GM12892 (cell line): Measurements from ENCODE around the gene GRHPR.
"Not testable (repeated sequence)": the region's sequence is repeated elsewhere in the genome, so short reads cannot be mapped to it uniquely, and the experiment has no call there.

Experiments
- DNase-seq: peaks from one replicate; pipeline ENCODE4 v3.0.0; 2011; ENCODE audit not compliant: insufficient read length
- FAIRE-seq: peaks from 2 replicates; lab custom pipeline; 2011; peaks lifted over from hg19 to GRCh38; lab: Jason Lieb, UNC
- POLR2A ChIP-seq: IDR thresholded peaks from 2 replicates; pipeline ENCODE4 v1.6.1; 2011; ENCODE audit warnings: low read depth, low read length, control low read depth
- POLR2AphosphoS5 ChIP-seq: IDR thresholded peaks from 2 replicates; pipeline ENCODE4 v1.6.1; 2011; ENCODE audit warnings: low read depth, low read length, control low read depth
- TAF1 ChIP-seq: IDR thresholded peaks from 2 replicates; pipeline ENCODE4 v1.6.1; 2011; ENCODE audit warnings: low read depth, mild to moderate bottlenecking, control low read depth, low read length, borderline replicate concordance

The GRHPR gene

DNA sequence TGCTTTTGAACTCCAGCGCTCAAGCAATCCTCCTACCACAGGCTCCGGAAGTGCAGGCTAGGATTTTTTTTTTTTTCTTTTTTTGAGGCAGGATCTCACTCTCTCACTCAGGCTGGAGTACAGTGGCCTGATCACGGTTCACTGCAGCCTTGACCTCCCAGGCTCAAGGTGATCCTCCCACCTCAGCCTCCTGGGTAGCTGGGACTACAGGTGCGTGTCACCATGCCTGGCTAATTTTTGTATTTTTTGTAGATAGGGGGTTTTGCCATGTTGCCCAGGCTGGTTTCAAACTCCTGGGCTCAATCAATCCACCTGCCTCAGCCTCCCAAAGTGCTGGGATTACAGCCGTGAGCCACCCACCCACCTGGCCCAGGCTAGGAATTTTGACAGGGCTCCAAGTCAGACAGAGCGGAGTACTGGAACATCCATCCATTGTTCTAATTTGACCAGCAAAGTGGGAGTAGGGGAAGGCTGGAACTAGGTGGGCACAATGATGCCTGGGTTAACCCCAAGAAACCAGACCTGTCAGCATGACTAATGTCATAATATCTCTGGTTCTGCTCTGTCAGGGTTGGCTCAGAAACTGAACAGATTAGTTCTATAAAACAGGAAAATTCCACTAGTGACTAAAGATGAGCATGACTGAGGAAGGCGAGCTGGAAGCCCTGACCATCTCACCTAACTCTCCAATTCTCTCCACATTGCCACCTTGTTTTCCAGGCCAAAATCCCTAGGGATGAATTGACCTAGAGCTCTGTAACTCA is 33.6 kb downstream of the GRHPR start:
- FAIRE-seq (no peak), DNase-seq (no peak)
- no peak for TF ChIP-seq TAF1
- TF ChIP-seq POLR2AphosphoS5, result no peak
- no peak for TF ChIP-seq POLR2A

DNA sequence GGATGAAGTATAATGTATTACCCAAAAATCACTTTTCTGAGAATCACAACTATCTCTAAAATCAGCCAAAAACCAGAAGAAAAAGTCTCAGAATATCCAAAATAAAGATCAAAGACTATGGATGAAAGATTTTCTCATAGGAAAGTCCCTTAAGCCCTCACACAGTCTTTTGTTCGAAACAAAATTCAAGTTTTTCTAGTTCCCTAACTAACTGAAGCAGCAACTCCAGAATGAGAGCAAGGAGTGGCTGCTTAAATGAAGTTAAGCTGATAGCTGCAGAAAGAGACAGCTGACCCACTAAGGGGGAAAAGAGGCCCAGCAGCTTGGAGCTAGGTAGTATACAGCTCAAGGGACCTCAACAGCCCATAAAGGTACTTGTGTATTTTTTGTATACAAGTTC is 34.3 kb downstream of the GRHPR start:
- FAIRE-seq (no peak), DNase-seq (no peak)
- no peak for TF ChIP-seq POLR2AphosphoS5
- no peak for TF ChIP-seq POLR2A
- TF ChIP-seq TAF1, result no peak

DNA sequence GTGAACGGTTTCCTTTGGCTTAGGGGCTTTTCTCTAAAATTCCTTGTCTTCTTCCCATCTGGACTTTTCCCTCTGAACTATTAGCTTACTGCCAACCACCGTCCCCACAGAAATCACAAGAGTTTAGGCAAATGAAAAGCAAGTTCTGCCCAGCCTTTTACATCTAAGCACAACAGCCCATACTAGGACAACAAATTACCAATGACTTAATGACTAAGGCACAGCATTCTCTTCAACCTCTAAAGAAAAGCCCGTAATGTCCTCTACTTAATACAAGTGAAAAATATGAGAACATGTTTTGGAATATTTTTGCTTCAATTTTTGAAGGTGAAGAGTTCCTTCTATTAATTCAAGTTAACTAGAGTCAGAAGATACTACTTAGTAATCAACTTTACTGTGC is 41.5 kb downstream of the GRHPR start:
- DNase-seq, result no peak
- FAIRE-seq, result no peak
- no peak for TF ChIP-seq TAF1
- no peak for TF ChIP-seq POLR2A
- no peak for TF ChIP-seq POLR2AphosphoS5

DNA sequence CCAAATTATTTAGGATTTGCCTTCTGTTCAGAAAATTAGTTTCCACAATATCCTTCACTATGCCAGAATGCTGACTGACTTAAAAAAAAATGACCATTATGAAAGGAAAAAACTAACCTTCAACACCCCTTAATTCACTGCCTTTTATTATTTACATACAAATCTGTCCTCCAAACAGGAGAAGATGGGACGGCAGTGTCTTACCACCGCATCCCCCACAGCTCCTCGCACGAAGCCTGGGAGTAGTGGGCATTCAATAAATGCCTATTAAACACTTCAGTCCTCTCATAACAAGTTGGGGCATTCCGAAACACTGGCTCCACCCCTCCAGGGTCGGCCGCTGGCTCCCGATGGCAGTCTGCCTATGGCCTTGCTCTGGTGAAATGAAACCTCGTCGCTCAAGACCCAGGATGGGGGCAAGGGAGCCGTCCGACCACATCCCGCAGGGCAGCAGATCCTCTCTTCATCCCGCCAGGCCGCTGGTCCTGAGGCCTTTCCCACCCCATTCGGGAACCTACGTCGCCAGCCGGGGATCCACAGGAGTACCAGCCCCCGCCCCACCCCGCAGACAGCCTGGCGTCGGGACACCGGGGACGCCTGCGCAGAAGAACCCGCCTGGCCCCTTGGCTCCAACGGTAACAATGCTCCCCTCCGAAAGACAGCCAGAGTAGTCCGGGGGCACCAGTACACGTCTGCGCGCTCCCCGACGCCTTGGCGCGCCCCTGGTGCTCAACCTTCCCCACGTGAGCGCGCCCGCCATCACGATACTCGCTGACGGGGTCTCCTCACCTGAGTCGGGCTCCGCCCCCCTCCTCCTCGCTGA is 42.1 kb downstream of the GRHPR start:
- peak; percentile 63 for TF ChIP-seq POLR2AphosphoS5
- TF ChIP-seq POLR2A, result peak; percentile 75; the same call in 1 of the 2 replicates
- no peak; the same call in 1 of the 2 replicates for TF ChIP-seq TAF1
- FAIRE-seq (peak; percentile 14), DNase-seq (peak; percentile 35)

DNA sequence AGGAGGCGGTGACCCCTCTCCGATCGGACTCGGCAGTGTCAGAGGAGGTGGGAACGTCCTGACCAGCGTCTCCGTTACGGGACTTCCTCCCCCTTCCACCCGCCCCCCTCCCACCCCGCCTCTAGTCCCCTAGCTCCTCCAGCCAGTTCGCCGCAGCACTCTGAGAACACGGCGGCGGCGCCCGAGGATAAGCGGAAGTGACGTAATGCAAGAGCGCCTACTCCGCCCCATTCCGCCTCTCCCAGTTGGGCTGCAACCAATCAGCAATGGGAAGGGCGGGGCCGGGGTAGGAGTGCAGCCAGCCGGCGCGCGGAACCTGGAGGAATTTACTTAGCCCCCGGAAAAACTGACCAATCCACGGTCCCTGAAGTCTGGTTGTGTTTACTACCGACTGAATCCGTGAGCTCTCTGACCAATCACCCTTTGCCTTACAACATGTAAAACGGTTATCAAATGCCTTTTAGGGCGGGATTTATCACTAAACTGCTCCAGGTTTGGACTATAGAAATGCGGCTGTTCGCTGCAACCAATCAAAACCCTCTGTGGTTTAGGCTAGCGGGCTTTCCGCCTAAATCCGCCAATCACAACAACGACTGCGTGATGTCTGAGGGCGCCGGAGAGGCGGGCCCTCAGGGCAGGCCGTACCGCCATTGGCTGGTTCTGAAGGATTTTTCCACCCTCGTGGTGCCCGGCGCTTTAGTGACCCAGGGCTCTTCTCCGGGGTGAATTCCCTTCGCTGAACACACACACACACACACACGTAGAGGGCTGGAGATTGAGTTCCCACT is 42.9 kb downstream of the GRHPR start, which contains the start of gene ZBTB5:
TSS of gene ZBTB5 (minus strand) at position 202 of the 788 bp plus-strand sequence. CDS start 22,899 bp downstream, outside the sequence.
- TF ChIP-seq POLR2AphosphoS5, result no peak; the same call in 1 of the 2 replicates
- 0 out of 2 replicates have a peak, but pooled peaks have one; percentile 57 for TF ChIP-seq TAF1
- peak; percentile 72 for TF ChIP-seq POLR2A
- FAIRE-seq, result peak; percentile 96
- DNase-seq, result peak; percentile 92

DNA sequence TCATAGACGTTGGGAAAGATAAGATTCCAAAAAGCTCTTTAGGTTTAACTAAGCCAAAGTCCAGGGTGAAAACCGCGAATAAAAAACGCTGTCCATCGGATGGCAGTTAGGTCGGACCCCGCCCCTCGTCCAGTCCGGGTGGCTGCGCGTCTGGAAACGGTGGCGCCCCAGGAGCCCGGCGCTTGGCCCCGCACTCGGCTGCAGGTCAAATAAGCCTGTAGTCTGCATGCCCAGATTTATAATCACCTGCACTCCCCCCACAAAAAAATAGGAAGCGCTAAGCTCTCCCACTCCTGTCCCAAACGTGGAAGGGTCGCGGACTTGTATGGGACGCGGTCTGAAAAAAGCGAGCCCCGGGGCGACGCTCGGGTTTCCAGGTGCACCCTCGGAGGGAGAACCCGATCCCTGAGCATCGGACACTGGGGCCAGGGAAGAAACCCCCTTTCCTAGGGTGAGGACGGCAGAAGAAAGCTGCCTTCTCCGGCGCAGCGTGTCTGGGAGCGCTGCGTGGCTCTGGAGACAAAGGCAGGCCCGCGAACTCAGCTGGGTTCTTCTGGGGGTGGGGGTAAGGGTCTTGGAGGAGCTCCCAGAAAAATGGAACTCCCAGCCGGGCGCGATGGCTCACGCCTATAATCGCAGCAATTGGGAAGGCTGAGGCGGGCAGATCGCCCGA is 43.7 kb downstream of the GRHPR start:
- DNase-seq (peak; percentile 29), FAIRE-seq (no peak)
- TF ChIP-seq TAF1 (no peak; the same call in 1 of the 2 replicates), POLR2AphosphoS5 (peak; percentile 72; the same call in 1 of the 2 replicates), POLR2A (no peak; the same call in 1 of the 2 replicates)

DNA sequence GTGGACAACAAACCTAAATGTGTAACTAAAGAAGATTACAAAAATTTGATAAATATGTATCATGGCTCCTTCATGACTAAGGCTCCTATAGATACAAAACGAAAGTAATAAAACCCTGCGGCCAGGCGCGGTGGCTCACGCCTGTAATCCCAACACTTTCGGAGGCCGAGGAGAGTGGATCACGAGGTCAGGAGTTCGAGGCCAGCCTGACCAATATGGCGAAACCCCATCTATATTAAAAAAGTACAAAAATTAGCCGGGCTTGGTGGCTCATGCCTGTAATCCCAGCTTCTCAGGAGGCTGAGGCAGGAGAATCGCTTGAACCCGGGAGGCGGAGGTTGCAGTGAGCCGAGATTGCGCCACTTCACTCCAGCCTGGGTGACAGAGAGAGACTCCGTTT is 45.0 kb downstream of the GRHPR start:
- not testable (repeated sequence) for DNase-seq, FAIRE-seq

DNA sequence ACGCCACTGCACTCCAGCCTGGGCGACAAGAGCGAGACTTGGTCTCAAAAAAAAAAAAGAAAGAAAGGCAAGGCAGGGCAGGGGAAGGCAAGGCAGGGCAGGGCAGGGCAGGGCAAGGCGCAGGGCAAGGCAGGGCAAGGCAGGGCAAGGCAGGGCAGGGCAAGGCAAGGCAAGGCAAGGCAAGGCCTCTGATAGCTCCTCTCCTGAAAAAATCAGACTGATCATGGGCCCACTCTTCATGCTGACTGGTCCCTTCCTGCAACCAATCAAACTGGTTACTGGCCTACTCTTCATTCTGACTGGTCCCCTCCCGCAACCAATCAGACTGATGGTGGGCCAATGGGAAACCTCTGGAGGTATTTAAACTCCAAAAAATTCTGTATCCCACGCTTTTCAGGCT is 46.1 kb downstream of the GRHPR start:
- FAIRE-seq, result no peak
- no peak for DNase-seq
- TF ChIP-seq POLR2AphosphoS5 (no peak), POLR2A (no peak), TAF1 (no peak)

DNA sequence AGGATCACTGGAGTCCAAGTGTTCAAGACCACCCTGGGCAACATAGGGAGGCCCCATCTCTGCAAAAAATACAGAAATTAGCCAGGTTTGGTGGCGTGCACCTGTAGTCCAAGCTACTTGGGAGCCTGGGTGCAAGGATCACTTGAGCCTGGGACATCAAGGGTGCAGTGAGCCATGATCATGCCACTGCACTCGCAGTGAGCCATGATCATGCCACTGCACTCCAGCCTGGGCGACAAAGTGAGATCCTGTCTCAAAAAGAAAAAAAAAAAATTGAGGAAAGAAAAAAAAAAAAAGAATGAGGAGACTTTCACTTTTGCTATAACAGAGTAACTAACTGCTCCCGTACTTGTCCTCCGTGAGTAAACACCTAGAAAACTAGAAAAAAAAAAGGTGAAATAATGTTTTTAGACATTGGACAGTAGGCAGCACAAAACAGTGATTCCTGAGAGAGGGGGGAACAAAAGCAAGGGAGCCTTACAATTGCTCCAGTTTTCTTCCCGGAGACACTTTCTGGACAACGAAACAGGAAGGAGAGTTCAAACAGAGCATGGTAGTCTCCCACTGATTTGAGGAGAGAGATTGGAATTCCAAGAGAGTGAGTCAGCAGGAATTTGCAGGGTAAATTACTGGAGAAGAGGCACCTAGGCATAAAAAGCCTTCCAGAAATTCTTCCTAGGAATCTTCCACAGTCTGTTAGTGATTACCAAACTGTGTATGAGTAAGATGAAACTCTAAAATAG is 49.6 kb downstream of the GRHPR start:
- DNase-seq (no peak), FAIRE-seq (no peak)
- TF ChIP-seq TAF1, result no peak
- TF ChIP-seq POLR2A, result no peak
- TF ChIP-seq POLR2AphosphoS5, result no peak

DNA sequence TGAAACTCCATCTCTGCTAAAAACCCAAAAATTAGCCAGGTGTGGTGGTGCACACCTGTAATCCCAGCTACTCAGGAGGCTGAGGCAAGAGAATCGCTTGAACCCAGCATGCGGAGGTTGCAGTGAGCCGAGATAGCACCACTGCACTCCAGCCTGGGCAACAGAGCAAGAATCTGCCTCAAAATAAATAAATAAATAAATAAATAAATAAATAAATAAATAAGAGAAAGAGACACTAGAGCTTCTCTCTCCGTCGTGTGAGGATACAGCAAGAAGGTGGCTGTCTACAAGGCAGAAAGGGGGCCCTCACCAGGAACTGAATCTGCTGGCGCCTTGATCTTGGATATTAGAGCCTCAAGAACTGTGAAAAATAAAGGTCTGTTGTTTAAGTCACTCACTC is 51.5 kb downstream of the GRHPR start:
- FAIRE-seq, DNase-seq: not testable (repeated sequence)

DNA sequence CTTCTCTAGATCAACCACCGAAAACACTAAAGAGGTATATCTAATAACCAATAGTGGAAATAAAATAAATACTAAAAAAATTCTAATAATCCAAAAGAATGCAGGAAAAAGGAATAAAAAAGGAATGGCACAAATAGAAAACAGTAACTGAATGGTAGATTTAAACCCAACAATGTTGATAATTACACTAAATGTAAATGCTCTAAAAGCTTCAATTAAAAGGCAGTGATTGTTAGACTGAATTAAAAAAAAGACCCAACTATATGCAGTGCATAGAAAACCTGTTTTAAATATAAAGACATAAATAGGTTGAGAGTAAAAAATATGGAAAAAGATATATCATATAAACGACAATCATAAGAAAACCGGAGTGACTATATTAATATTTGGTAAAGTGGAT is 51.9 kb downstream of the GRHPR start:
- no peak for FAIRE-seq
- TF ChIP-seq TAF1 (no peak), POLR2AphosphoS5 (no peak), POLR2A (no peak)
- DNase-seq, result no peak
